Measurements from ENCODE around the gene APOBEC3H. TPM values are rescaled to one million over a fixed set of nuclear protein-coding genes. Genes with fewer than 3 reads are reported as not detected.

Gene APOBEC3H
- polyA plus RNA-seq, 3 donors: 0.46 TPM; not detected in 2

GRCh38 chr22:39130152-39130704 lies 33.2 kb downstream of the APOBEC3H start:
- no peak overlapping the region for H3K27ac ChIP-seq (ENCODE audit: low read depth, low read length)
- WGBS, 3 donors: 89 to 96% (median 92%) methylated on average over 8 of the region's 8 CpGs

DNA sequence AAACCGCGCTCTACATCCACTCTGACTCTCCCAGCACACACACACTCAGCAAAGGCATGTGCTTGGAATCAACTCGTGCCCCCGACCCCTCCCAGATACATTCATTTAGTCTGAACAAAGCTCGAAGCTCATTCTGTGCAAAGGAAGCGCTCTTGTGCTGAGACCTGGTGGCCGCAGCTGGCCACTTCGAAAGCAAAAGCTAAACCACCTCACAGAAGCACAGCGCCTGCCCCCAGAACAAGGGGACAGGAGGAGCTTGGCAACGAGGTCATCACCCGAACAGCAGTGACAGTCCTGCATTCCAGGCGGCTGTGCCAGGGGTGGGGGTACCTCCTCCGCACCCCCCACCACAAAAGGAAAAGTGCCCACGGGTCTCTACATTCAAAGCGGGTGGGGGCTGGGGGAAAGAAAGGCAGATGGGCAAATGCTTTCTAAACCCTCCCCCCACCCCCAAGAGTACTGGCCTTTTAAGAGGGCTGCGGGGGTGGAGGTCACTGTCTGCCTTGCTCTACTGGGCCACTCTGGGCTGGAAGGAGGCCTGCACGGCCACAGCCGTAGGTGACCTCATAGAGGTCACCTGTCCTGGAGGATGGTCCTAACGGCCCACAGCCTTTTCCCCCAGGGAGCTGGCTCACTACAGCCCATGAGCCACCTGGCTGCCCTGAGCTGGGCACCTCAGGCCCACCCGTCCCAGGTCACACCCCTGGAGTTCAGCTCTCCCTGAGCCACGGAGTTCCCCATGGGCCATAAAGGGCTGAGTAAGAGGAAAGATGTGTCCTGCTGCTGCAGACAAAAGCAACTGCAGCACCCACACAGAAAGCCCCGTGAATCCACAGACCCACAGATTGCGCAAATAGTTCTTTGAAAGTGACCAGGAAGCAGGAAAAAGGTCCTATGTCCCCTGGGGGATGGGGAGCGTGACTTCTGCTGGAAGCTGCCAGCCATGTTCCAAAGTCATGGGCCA lies 34.1 kb downstream of the APOBEC3H start:
- no peak overlapping the region for H3K27ac ChIP-seq (ENCODE audit: low read depth, low read length)

GRCh38 chr22:39132281-39132680 lies 35.2 kb downstream of the APOBEC3H start:
- no peak overlapping the region for H3K27ac ChIP-seq (ENCODE audit: low read depth, low read length)
- WGBS, 3 donors: 88 to 94% (median 88%) methylated on average over 6 of the region's 6 CpGs

More for the DNA sequence above, 34.1 kb downstream of the APOBEC3H start:
- 57 to 62% (median 61%) methylated on average over 24 of the region's 24 CpGs for WGBS, 3 donors

- WGBS, 3 donors: 93 to 94% (median 94%) methylated on average over 20 to 22 of the region's 22 CpGs
- H3K27ac ChIP-seq (ENCODE audit: low read depth, low read length): no peak overlapping the region
Measured at GRCh38 chr22:39132871-39133524, 36.0 kb downstream of the APOBEC3H start.

DNA sequence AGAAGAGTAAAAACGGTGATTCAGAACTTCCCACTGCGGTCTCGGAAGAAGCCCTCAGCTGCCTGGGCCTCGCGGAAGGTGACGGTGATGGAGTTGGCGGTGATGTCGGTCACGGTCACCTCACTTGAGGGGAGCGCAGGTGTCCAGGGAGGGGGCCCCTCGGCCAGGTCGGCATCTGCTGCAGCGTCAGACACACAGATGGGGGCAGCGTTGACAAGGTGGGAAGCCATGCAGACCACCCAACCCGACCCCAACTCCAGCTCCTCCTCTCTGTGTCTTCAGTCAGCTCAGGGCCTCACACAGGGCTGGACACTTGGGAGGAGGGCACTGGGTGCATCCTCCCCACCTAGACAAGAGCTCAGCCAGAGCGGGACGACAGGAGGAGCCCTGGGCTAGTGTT lies 36.8 kb downstream of the APOBEC3H start:
- WGBS, 3 donors: 92 to 93% (median 93%) methylated on average over 17 of the region's 17 CpGs
- H3K27ac ChIP-seq (ENCODE audit: low read depth, low read length): no peak overlapping the region

GRCh38 chr22:39134366-39135091 lies 37.5 kb downstream of the APOBEC3H start:
- no peak overlapping the region for H3K27ac ChIP-seq (ENCODE audit: low read depth, low read length)

GRCh38 chr22:39135092-39135896 lies 38.2 kb downstream of the APOBEC3H start:
- no peak overlapping the region for H3K27ac ChIP-seq (ENCODE audit: low read depth, low read length)

More at GRCh38 chr22:39134366-39135091, 37.5 kb downstream of the APOBEC3H start:
- 92 to 95% (median 94%) methylated on average over 28 to 35 of the region's 35 CpGs for WGBS, 3 donors

GRCh38 chr22:39136317-39136716 lies 39.3 kb downstream of the APOBEC3H start:
- no peak overlapping the region for H3K27ac ChIP-seq (ENCODE audit: low read depth, low read length)
- 92 to 94% (median 93%) methylated on average over 8 of the region's 8 CpGs for WGBS, 3 donors

More at GRCh38 chr22:39135092-39135896, 38.2 kb downstream of the APOBEC3H start:
- 47 to 65% (median 61%) methylated on average over 15 of the region's 15 CpGs for WGBS, 3 donors

- 75 to 82% (median 79%) methylated on average over 14 of the region's 14 CpGs for WGBS, 3 donors
- no peak overlapping the region for H3K27ac ChIP-seq (ENCODE audit: low read depth, low read length)
Measured at GRCh38 chr22:39138357-39138997, 41.4 kb downstream of the APOBEC3H start.

GRCh38 chr22:39139933-39140332 lies 42.9 kb downstream of the APOBEC3H start:
- H3K27ac ChIP-seq (ENCODE audit: low read depth, low read length): no peak overlapping the region
- WGBS, 3 donors: 85 to 87% (median 85%) methylated on average over 7 of the region's 7 CpGs

- WGBS, 3 donors: 92 to 95% (median 94%) methylated on average over 14 of the region's 14 CpGs
- no peak overlapping the region for H3K27ac ChIP-seq (ENCODE audit: low read depth, low read length)
Measured at GRCh38 chr22:39142088-39142680, 45.1 kb downstream of the APOBEC3H start.

DNA sequence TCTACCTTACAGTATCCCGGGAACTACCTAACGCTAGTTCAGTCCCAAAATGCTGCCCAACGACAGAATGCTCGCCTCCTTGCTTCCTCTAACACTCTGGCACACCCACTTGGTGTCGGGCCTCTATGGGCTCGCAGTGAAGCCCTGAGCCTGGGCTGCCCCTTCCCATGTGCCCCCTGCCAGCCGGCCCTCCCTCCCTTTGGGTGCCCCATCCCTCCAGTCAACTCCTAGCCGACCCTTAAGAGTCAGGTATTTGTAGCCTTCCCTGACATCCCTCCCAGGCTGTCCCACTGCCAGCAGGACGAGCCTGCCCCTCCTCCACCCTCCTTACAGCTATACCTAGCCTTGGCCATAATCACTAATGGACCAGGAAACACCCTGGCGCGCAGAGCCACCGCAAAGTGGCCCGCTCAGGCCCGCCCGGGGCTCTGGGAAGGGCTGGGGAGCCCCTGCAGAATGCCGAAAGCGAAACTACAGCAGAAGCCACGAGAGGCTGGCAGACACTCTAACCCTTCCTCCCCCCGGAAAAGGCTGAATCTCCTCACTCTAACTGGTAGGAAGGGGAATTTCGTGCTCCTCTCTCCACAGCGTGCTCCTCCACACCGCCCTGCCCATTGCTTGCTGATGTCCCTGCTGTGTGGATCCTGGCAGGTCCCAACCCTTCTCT lies 47.2 kb downstream of the APOBEC3H start:
- H3K27ac ChIP-seq (ENCODE audit: low read depth, low read length): no peak overlapping the region
- 5 to 23% (median 7%) methylated on average over 22 of the region's 22 CpGs for WGBS, 3 donors

- WGBS, 3 donors: 44 to 68% (median 63%) methylated on average over 6 of the region's 6 CpGs
Measured at GRCh38 chr22:39146256-39147101, 49.4 kb downstream of the APOBEC3H start.

DNA sequence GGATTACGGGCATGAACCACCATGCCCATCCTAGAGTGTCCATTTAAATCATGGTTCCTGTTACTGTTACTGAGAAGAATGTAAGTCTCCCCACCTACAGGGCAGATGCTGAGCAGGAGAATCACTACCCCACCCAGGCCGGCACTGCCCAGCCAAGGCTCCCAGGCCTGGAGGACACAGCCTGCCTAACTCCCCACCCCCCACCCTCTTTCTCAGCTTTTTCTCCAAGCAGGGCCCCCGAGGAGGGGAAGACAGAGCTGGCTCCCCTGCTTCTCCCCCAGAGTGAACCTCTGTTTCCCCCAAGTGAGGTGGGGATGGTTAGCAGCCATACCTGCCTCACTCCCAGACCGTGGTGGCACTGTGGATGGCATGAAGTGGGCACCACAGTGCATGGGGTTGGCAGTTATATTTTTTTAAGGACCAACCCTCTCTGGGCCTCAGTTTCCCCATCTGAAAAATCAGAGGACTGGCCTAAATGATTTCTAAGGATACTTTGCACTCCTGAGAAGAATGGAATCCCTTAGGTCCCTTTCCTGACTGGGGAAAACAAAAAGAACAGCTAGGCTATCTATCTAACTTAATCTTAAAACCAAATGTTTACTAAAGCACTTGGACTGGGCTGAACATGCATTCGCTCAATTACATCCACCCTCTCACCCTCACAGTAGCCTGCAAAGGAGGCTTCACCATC lies 50.4 kb downstream of the APOBEC3H start:
- 69 to 77% (median 72%) methylated on average over 5 of the region's 5 CpGs for WGBS, 3 donors
- H3K27ac ChIP-seq (ENCODE audit: low read depth, low read length): no peak overlapping the region

More at GRCh38 chr22:39146256-39147101, 49.4 kb downstream of the APOBEC3H start:
- no peak overlapping the region for H3K27ac ChIP-seq (ENCODE audit: low read depth, low read length)

All from adipose tissue (tissue), 3 donors.